ENCODE measurements around the gene ADPGK. TPM values are rescaled to one million over a fixed set of nuclear protein-coding genes. Genes with fewer than 3 reads are reported as not detected.

The ADPGK gene
- total and polyA plus RNA-seq, 2 donors (not counting 1 experiment from before 2014, with no cell fraction given): 128 to 174 TPM

DNA sequence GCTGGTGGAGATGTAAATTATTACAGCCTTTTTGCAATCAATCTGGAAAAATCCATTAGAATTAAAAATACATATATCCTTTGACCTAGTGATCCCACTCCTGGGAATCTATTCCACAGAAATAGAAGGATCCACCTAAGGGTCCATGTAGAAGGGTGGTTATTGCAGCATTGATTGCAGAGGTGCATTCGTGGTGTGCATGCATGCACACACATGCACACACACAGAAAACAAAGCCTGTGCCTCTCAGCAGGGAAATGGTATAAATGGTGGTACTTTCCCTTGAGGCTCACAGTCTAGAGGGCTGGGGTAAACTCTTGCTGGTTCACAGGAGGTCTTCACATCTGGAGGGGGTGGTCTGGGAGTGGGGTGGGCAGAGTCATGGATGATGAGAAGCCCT lies 19.4 kb upstream of the ADPGK start:
- Mint-ChIP-seq H3K27me3 (peaks cover 35% of the 10 kb centered on the region), H3K4me1 (no peaks in the 10 kb centered on the region), H3K9me3 (ENCODE audit: insufficient read depth) (no peaks in the 10 kb centered on the region), H3K27ac (no peak overlapping the region), H3K4me3 (no peak overlapping the region)
- Histone ChIP-seq H3K79me2 (ENCODE audit: control insufficient read depth, insufficient read depth, low read length) (no peaks in the 10 kb centered on the region), H3K9me3 (ENCODE audit: control extremely low read depth in 1 of 3, control insufficient read depth in 2 of 3, insufficient read depth in 1 of 3, low read length in 2 of 3) (peaks cover 0 to 3% (median 0%) of the 10 kb centered on the region in 3 donors), H3K4me2 (replicated peaks; ENCODE audit: low read depth, low read length, poor library complexity, severe bottlenecking) (no peak overlapping the region), H3K36me3 (replicated peaks in 1 of 2; ENCODE audit: control extremely low read depth in 1 of 2, control insufficient read depth in 1 of 2, extremely low read depth in 1 of 2, insufficient read depth in 2 of 2, low read length in 1 of 2) (no peaks in the 10 kb centered on the region), H3K4me3 (ENCODE audit: control extremely low read depth in 1 of 5, extremely low read depth in 1 of 5, insufficient read depth in 1 of 5, low read depth in 2 of 5, low read length in 4 of 5) (no peak overlapping the region), H3K9ac (ENCODE audit: low read length) (no peak overlapping the region), H4K20me1 (ENCODE audit: control insufficient read depth, insufficient read depth, low read length, poor library complexity, severe bottlenecking) (no peaks in the 10 kb centered on the region), H2AFZ (ENCODE audit: insufficient read depth, low read depth, low read length, poor library complexity, severe bottlenecking) (no peak overlapping the region), H3K4me1 (ENCODE audit: control insufficient read depth in 2 of 2, insufficient read depth in 2 of 2, low read length in 2 of 2) (no peaks in the 10 kb centered on the region), H3K27ac (ENCODE audit: low read length in 2 of 2) (no peak overlapping the region), H3K27me3 (replicated peaks in 1 of 4; ENCODE audit: control extremely low read depth in 1 of 4, control insufficient read depth in 3 of 4, insufficient read depth in 4 of 4, low read length in 3 of 4) (peaks cover 0 to 13% (median 5%) of the 10 kb centered on the region in 4 experiments)
- no CpG with 5 or more reads among the region's 1 CpG for WGBS (ENCODE audit: insufficient coverage)
- ChIA-PET POLR2A (no interaction called here), CTCF (no interaction called here)
- DNase-seq: no peak
- no peak for ATAC-seq (ENCODE audit: low read depth)
- TF ChIP-seq, protein P1, sequence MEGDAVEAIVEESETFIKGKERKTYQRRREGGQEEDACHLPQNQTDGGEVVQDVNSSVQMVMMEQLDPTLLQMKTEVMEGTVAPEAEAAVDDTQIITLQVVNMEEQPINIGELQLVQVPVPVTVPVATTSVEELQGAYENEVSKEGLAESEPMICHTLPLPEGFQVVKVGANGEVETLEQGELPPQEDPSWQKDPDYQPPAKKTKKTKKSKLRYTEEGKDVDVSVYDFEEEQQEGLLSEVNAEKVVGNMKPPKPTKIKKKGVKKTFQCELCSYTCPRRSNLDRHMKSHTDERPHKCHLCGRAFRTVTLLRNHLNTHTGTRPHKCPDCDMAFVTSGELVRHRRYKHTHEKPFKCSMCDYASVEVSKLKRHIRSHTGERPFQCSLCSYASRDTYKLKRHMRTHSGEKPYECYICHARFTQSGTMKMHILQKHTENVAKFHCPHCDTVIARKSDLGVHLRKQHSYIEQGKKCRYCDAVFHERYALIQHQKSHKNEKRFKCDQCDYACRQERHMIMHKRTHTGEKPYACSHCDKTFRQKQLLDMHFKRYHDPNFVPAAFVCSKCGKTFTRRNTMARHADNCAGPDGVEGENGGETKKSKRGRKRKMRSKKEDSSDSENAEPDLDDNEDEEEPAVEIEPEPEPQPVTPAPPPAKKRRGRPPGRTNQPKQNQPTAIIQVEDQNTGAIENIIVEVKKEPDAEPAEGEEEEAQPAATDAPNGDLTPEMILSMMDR (IDR thresholded peaks at IDR 0.05): no peak
- TF ChIP-seq EZH2 (IDR thresholded peaks at IDR 0.05; ENCODE audit: borderline replicate concordance, insufficient read depth, low read depth, low read length, poor library complexity, severe bottlenecking): no peak
- intact Hi-C loops (cut with micrococcal nuclease): no loop called here

- no peak overlapping the region for H3K27ac Mint-ChIP-seq
- H3K27ac ChIP-seq (ENCODE audit: low read length in 2 of 2): no peak overlapping the region
- POLR2A ChIA-PET: no interaction called here
- no peak for ATAC-seq (ENCODE audit: low read depth)
- H3K9me3 ChIP-seq (ENCODE audit: control extremely low read depth in 1 of 3, control insufficient read depth in 2 of 3, insufficient read depth in 1 of 3, low read length in 2 of 3): no peaks in the 10 kb centered on the region
- peaks cover 4 to 5% of the 10 kb centered on the region in 2 donors for H3K4me1 ChIP-seq (ENCODE audit: control insufficient read depth in 2 of 2, insufficient read depth in 2 of 2, low read length in 2 of 2)
- no peak overlapping the region for H3K4me2 ChIP-seq (replicated peaks; ENCODE audit: low read depth, low read length, poor library complexity, severe bottlenecking)
- peaks cover 5% of the 10 kb centered on the region for H3K4me1 Mint-ChIP-seq
- H3K4me3 Mint-ChIP-seq: no peak overlapping the region
- no peak overlapping the region for H2AFZ ChIP-seq (ENCODE audit: insufficient read depth, low read depth, low read length, poor library complexity, severe bottlenecking)
- TF ChIP-seq EZH2 (IDR thresholded peaks at IDR 0.05; ENCODE audit: borderline replicate concordance, insufficient read depth, low read depth, low read length, poor library complexity, severe bottlenecking): no peak
- TF ChIP-seq, protein P1 (IDR thresholded peaks at IDR 0.05): no peak
- intact Hi-C loops (cut with micrococcal nuclease): no loop called here
- no peaks in the 10 kb centered on the region for H4K20me1 ChIP-seq (ENCODE audit: control insufficient read depth, insufficient read depth, low read length, poor library complexity, severe bottlenecking)
- H3K4me3 ChIP-seq (ENCODE audit: control extremely low read depth in 1 of 5, extremely low read depth in 1 of 5, insufficient read depth in 1 of 5, low read depth in 2 of 5, low read length in 4 of 5): no peak overlapping the region
- no peaks in the 10 kb centered on the region for H3K36me3 ChIP-seq (replicated peaks in 1 of 2; ENCODE audit: control extremely low read depth in 1 of 2, control insufficient read depth in 1 of 2, extremely low read depth in 1 of 2, insufficient read depth in 2 of 2, low read length in 1 of 2)
- CTCF ChIA-PET: no interaction called here
- H3K27me3 Mint-ChIP-seq: peaks cover 35% of the 10 kb centered on the region
- no peaks in the 10 kb centered on the region for H3K79me2 ChIP-seq (ENCODE audit: control insufficient read depth, insufficient read depth, low read length)
- no peak overlapping the region for H3K9ac ChIP-seq (ENCODE audit: low read length)
- no peak for DNase-seq
- no peaks in the 10 kb centered on the region for H3K9me3 Mint-ChIP-seq (ENCODE audit: insufficient read depth)
- 83% methylated on average over 2 of the region's 7 CpGs for WGBS (ENCODE audit: insufficient coverage)
- H3K27me3 ChIP-seq (replicated peaks in 1 of 4; ENCODE audit: control extremely low read depth in 1 of 4, control insufficient read depth in 3 of 4, insufficient read depth in 4 of 4, low read length in 3 of 4): peaks cover 0 to 19% (median 8%) of the 10 kb centered on the region in 4 experiments
Observed at GRCh38 chr15:72801590-72802325, 18.2 kb upstream of the ADPGK start.
